NK-92 treated with Interleukin-12 subunit alpha and Interleukin-12 subunit beta, amount 100 ng/mL, for 24 hours (cell line): Measurements from ENCODE around the gene RTL9.
"Not testable (repeated sequence)": the region's sequence is repeated elsewhere in the genome, so short reads cannot be mapped to it uniquely, and the experiment has no call there.

Experiments
- DNase-seq: peaks from one replicate; lab custom pipeline; 2025; lab: John Stamatoyannopoulos, UW

RTL9 gene

GRCh38 chrX:110406250-110406649 lies 47.6 kb downstream of the RTL9 start:
- DNase-seq: not testable (repeated sequence)

- no peak for DNase-seq
Measured at GRCh38 chrX:110406822-110407221, 48.2 kb downstream of the RTL9 start.

GRCh38 chrX:110407910-110408545 lies 49.4 kb downstream of the RTL9 start:
- peak; percentile 4 for DNase-seq
